ENCODE data around the gene CUEDC1.

- TF ChIP-seq POLR2A (IDR thresholded peaks at IDR 0.05; ENCODE audit: low read depth, low read length) (no peak), RAD21 (IDR thresholded peaks at IDR 0.05; ENCODE audit: low read length) (no peak), CTCF (conservative IDR thresholded peaks at IDR 0.05; ENCODE audit: low read depth, low read length) (no peak), USF2 (IDR thresholded peaks at IDR 0.05; ENCODE audit: low read depth, low read length) (no peak), RCOR1 (IDR thresholded peaks at IDR 0.05; ENCODE audit: insufficient replicate concordance, low read length) (no peak), CEBPB (IDR thresholded peaks at IDR 0.05; ENCODE audit: low read depth, low read length) (no peak), MXI1 (IDR thresholded peaks at IDR 0.05; ENCODE audit: borderline replicate concordance, low read depth, low read length) (no peak), SMC3 (IDR thresholded peaks at IDR 0.05; ENCODE audit: low read depth, low read length) (no peak), FOS (IDR thresholded peaks at IDR 0.05; ENCODE audit: low read depth, low read length) (no peak), RFX5 (IDR thresholded peaks at IDR 0.05; ENCODE audit: low read depth, low read length) (no peak), CHD1 (IDR thresholded peaks at IDR 0.05; ENCODE audit: low read depth, low read length) (no peak), ELK1 (IDR thresholded peaks at IDR 0.05; ENCODE audit: borderline replicate concordance, low read depth, low read length) (no peak), MAZ (IDR thresholded peaks at IDR 0.05; ENCODE audit: borderline replicate concordance, low read depth, low read length) (no peak), MAFK (IDR thresholded peaks at IDR 0.05; ENCODE audit: low read depth, low read length) (no peak)
Observed at GRCh38 chr17:57858838-57859237, 96.4 kb downstream of the CUEDC1 start.

Data from IMR-90 (cell line).